Ovary (tissue), 9 donors: ENCODE data around the gene COMP. TPM values are rescaled to one million over a fixed set of nuclear protein-coding genes. Genes with fewer than 3 reads are reported as not detected.

Experiments
- DNase-seq, 5 donors: peaks; one replicate each; pipeline ENCODE4 v3.0.0-alpha.2; 2019 to 2020
- H3K27ac ChIP-seq, 2 donors: fragments of 200-600 bp; one replicate each; pipeline versions ENCODE4 v1.5.1 to v1.8.0; 2019 to 2022
- H3K27me3 ChIP-seq: fragments of 200-600 bp; one replicate; pipeline ENCODE4 v1.8.0; 2022
- H3K36me3 ChIP-seq: fragments of 200-600 bp; sonication (generic); one replicate; pipeline ENCODE4 v1.5.1; 2019
- H3K4me1 ChIP-seq: one replicate; pipeline ENCODE4 v1.8.1; 2013; ENCODE audit warnings: mild to moderate bottlenecking, moderate library complexity; ENCODE audit not compliant: insufficient read depth
- H3K4me3 ChIP-seq: fragments of 200-600 bp; sonication (generic); one replicate; pipeline ENCODE4 v1.5.1; 2017
- H3K9me3 ChIP-seq, 2 donors: fragments of 200-600 bp in 1 of 2; sonication (generic) in 1 of 2; one replicate each; pipeline versions ENCODE4 v1.5.1 to v1.8.1; 2013 to 2019; ENCODE audit warnings: mild to moderate bottlenecking in 1 of 2, moderate library complexity in 1 of 2
- EP300 ChIP-seq: sonication (generic); formaldehyde crosslinking; IDR thresholded peaks from one replicate; pipeline ENCODE4 v1.6.1; 2017; ENCODE audit warnings: antibody characterized with exemption
- POLR2A ChIP-seq: fragments of 450-650 bp; IDR thresholded peaks from one replicate; pipeline ENCODE4 v1.6.1; 2017; ENCODE audit warnings: antibody characterized with exemption, mild to moderate bottlenecking, moderate library complexity
- WGBS, 3 donors: extraction: QIAGEN DNeasy Blood & Tissue Kit in 1 of 3; methylation state at CpG; one replicate each; pipeline versions ENCODE4 v1.1.5 to v1.1.7; 2013 to 2017; 5-methylcytosine and 5-hydroxymethylcytosine counted together
- intact Hi-C, 4 donors: fragments of 100-400 bp; cut with DNase I; formaldehyde crosslinking; loops; one replicate each; pipeline versions ENCODE4 v1.11.0 to v1.15.1; 2022 to 2023
- polyA plus RNA-seq, 2 donors: library from polyadenylated mRNA; stranded (reverse); fragments of 200-250 nt in 1 of 2; fragments of 350-450 nt in 1 of 2; fragmentation: Illumina TruSeq in 1 of 2; extraction: RNeasy Lipid Tissue Mini Kit (QIAGEN cat#74804) in 1 of 2; gene quantifications; one replicate each; pipeline ENCODE4 v1.2.3, GENCODE V29; 2013 to 2014
- total RNA-seq, 7 donors: library from RNA; depleted of rRNA in 2 of 7; stranded (reverse); fragments of >200 nt in 2 of 7; fragmentation: NEBNext Ultra II Directional in 3 of 7; extraction: Animal tissue kit (Norgen Biotek cat#: 25700) in 3 of 7; gene quantifications; one replicate each; pipeline versions ENCODE4 v1.1.0 to v1.2.4, GENCODE V29; 2016 to 2023
- TF ChIP-seq, protein P1 (sequence below), 3 donors: fragments of 450-650 bp in 2 of 3; fragments of 200-600 bp in 1 of 3; IDR thresholded peaks; one replicate each; pipeline versions ENCODE4 v1.5.1 to v1.8.0; 2016 to 2022; ENCODE audit warnings: antibody characterized with exemption in 3 of 3, mild to moderate bottlenecking in 1 of 3
- donor health status: DM: no; HTN: no; CAD: no; lungs with moderate emphysema.
- donor health status: DM: no; HTN: no; CAD: no.
- donor health status: Bipolar disorder and iron deficiency.
- donor health status: DM: yes; HTN: yes; CAD: no.
- donor health status: DM: no; HTN: no; CAD: no.
- donor health status: DM: yes; HTN: yes; CAD: no.

COMP gene
- total and polyA plus RNA-seq, 9 donors: 0.08 to 0.92 (median 0.40) TPM; not detected in 3

DNA sequence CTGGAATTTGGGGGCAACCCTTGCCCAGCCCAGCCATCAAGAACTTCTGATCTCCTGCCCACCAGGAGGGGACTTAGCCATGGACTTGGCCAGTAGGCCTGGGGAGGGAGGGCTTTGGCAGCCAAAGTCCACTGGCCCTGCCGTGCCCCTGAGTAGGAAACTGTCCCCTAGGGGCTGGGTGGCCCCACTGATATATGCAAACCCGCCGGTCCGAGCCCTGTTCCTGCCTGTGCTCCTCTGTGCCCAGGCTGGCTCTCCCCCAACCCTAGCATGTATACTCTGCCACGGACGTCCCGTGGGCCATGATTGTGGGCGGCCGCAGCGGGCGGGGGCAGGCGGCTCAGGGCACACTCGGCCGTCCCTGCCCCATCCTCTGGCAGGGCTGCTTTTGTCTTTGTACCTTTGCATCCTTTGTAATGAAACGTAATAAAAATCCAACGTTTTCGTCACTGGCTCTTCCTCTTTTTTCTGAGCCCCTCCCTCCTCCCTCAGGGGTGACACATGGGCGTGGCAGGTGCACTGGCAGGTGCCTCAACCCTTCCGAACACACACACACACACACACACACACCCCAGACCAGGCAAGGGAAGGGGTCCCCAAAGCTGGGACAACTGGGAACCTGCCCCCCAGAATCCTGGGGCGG, 9.1 kb downstream of the COMP start:
- no peak overlapping the region for H3K27ac ChIP-seq
- DNase-seq: no peak
- WGBS, 3 donors: 82% methylated on average over 20 of the region's 20 CpGs
- no peaks in the 10 kb centered on the region for H3K9me3 ChIP-seq
- intact Hi-C loops: no loop called here
- H3K4me1 ChIP-seq: peaks cover 5% of the 10 kb centered on the region
- H3K27me3 ChIP-seq: no peaks in the 10 kb centered on the region
- no peak for TF ChIP-seq POLR2A
- TF ChIP-seq, protein P1, sequence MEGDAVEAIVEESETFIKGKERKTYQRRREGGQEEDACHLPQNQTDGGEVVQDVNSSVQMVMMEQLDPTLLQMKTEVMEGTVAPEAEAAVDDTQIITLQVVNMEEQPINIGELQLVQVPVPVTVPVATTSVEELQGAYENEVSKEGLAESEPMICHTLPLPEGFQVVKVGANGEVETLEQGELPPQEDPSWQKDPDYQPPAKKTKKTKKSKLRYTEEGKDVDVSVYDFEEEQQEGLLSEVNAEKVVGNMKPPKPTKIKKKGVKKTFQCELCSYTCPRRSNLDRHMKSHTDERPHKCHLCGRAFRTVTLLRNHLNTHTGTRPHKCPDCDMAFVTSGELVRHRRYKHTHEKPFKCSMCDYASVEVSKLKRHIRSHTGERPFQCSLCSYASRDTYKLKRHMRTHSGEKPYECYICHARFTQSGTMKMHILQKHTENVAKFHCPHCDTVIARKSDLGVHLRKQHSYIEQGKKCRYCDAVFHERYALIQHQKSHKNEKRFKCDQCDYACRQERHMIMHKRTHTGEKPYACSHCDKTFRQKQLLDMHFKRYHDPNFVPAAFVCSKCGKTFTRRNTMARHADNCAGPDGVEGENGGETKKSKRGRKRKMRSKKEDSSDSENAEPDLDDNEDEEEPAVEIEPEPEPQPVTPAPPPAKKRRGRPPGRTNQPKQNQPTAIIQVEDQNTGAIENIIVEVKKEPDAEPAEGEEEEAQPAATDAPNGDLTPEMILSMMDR (IDR thresholded peaks at IDR 0.05): no peak
- no peak for TF ChIP-seq EP300
- H3K4me3 ChIP-seq: no peak overlapping the region
- no peaks in the 10 kb centered on the region for H3K36me3 ChIP-seq

DNA sequence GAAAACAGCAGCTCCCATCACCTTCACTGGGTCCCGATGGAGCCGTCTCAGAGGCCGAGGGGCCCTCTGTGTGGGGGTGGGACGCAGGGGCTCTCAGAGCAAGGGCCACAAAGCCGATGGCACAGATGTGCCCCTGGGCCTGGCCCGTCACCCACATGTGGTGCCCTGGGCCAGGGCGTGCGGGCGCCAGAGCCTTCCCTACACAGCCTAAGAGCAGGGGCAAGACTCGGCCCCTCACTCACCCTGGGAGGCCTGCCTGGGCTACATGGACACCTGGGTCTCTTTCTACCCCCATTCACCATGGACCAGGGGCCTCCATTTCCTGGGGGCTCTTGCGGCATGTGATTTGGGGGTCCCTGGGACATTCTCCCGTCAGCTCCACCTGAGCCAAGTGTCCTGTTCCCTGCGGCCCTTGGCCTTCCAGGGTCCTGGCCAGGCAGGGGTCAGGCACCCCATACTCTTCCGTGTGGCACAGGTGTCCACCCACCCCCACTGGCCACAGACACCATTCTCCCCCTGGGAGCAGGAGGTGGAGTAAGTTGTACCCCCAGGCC, 10.0 kb downstream of the COMP start:
- no peaks in the 10 kb centered on the region for H3K27me3 ChIP-seq
- H3K36me3 ChIP-seq: no peaks in the 10 kb centered on the region
- no peak for DNase-seq
- intact Hi-C loops: no loop called here
- H3K4me3 ChIP-seq: no peak overlapping the region
- H3K9me3 ChIP-seq: no peaks in the 10 kb centered on the region
- TF ChIP-seq, protein P1 (IDR thresholded peaks at IDR 0.05): no peak
- H3K4me1 ChIP-seq: peaks cover 5% of the 10 kb centered on the region
- 90 to 91% (median 91%) methylated on average over 14 of the region's 14 CpGs for WGBS, 3 donors
- no peak overlapping the region for H3K27ac ChIP-seq

DNA sequence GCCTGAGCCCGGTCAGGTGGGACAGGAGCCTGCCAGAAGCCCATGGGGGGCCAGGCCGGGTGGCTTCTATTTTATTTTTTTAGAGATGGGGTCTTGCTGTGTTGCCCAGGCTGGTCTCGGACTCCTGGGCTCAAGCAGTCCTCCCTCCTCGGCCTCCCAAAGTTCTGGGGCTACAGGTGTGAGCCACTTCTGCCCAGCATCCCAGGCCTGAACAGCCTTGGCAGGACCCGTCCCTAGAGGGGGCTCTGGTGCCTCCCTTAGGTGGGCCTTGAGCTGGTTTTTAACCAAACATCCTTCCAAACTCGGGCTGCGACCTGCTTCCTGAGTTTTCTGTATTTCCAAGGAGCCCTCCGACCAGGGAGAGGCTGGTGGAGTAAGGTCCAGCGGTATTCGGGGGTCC, 10.5 kb downstream of the COMP start:
- 70 to 76% (median 73%) methylated on average over 9 to 10 of the region's 10 CpGs for WGBS, 3 donors
- Histone ChIP-seq H3K36me3 (no peaks in the 10 kb centered on the region), H3K9me3 (no peaks in the 10 kb centered on the region), H3K4me1 (peaks cover 5% of the 10 kb centered on the region), H3K27me3 (no peaks in the 10 kb centered on the region), H3K4me3 (no peak overlapping the region), H3K27ac (no peak overlapping the region)
- TF ChIP-seq EP300: no peak
- no peak for DNase-seq
- intact Hi-C loops: no loop called here

DNA sequence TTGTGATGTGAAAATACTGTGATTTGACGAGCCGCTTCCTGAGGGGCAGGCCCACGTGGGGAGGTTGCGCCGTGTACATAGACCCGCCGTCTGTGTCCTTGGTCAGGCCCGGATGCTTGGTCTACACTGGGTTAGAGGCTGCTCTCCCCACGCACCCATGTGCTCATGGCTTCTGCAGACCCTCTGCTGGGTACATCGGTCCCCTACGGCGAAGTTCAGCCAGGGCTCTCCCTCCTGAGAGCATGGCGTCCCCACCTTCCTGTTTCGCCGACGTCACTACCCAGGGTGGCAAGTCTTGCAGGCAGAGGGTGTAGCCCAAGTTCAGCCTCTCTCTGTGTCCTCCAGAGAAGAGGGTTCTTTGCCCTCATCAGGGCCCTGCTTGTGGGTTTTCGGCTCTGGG, 11.0 kb downstream of the COMP start:
- no peak for DNase-seq
- intact Hi-C loops: no loop called here
- 85 to 91% (median 90%) methylated on average over 17 of the region's 17 CpGs for WGBS, 3 donors
- Histone ChIP-seq H3K27ac (no peak overlapping the region), H3K36me3 (no peaks in the 10 kb centered on the region), H3K4me3 (no peak overlapping the region), H3K9me3 (no peaks in the 10 kb centered on the region), H3K4me1 (peaks cover 2% of the 10 kb centered on the region), H3K27me3 (no peaks in the 10 kb centered on the region)
- no peak for TF ChIP-seq EP300
- TF ChIP-seq, protein P1 (IDR thresholded peaks at IDR 0.05): no peak
- TF ChIP-seq POLR2A: no peak

DNA sequence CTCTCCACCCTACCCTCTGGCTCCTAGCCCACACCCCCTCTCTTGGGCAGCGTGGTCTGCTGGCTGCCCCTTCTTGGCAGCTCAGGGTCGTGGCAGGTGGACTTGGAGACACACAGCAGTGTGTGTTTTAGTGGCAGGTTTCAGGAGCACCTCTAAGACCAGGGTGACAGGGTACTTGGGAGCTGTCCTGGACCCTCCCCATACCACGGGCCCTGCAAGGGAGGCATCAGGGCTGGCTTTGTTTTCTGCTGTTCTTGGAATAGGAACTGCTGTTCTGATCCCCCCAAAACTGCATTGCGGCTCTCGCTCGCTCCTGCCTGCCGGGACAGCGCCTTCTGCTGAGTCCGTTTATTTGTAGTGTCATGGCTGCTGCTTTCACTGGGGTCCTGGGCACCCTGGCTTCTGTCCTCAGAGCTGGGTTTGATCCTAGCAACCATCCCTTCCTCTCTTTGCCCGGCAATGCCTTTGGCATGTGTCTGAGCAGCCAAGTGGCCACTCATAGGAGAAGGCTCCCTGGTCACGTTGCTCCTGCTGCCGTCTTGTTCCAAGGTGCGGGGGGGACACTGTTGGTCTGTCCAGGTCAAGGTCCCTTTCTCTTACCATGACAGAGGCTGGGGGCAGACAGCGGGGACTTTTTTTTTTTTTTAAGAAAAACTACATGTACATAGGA, 12.1 kb downstream of the COMP start:
- intact Hi-C loops: no loop called here
- 74 to 89% (median 83%) methylated on average over 14 of the region's 14 CpGs for WGBS, 3 donors

More for the DNA sequence above, 12.1 kb downstream of the COMP start:
- no peaks in the 10 kb centered on the region for H3K4me1 ChIP-seq
- DNase-seq: no peak
- TF ChIP-seq, protein P1 (IDR thresholded peaks at IDR 0.05): no peak
- TF ChIP-seq POLR2A: no peak
- H3K9me3 ChIP-seq: no peaks in the 10 kb centered on the region
- H3K36me3 ChIP-seq: no peaks in the 10 kb centered on the region
- H3K27me3 ChIP-seq: no peaks in the 10 kb centered on the region
- H3K4me3 ChIP-seq: no peak overlapping the region
- no peak overlapping the region for H3K27ac ChIP-seq
